AG04450 (cell line): ENCODE measurements around the gene ISCU. TPM values are rescaled to one million over a fixed set of nuclear protein-coding genes. Genes with fewer than 3 reads are reported as not detected.

ENCODE experiments used
- CTCF ChIA-PET: fragments of 300-600, 350-600 bp; formaldehyde crosslinking; extraction: SDS; loops from one replicate; lab custom pipeline; 2022; ENCODE audit warnings: antibody characterized with exemption, inconsistent platforms; lab: Charles Lee
- POLR2A ChIA-PET: fragments of 350-600 bp; formaldehyde crosslinking; extraction: SDS; loops from one replicate; lab custom pipeline; 2021; ENCODE audit warnings: antibody characterized with exemption, inconsistent platforms; lab: Yijun Ruan, JAX
- DNase-seq: peaks from one replicate; pipeline ENCODE4 v3.0.0-alpha.2; 2011; ENCODE audit warnings: low read depth, low spot score
- H3K27ac ChIP-seq: one replicate; pipeline ENCODE4 v1.5.1; 2012; ENCODE audit warnings: low read depth, low read length, control low read depth
- H3K27me3 ChIP-seq: one replicate; pipeline ENCODE4 v1.6.0; 2012; ENCODE audit warnings: low read length; ENCODE audit not compliant: control insufficient read depth, insufficient read depth
- H3K4me3 ChIP-seq: 2 replicates; pipeline ENCODE4 v1.5.1; 2011; ENCODE audit warnings: mild to moderate bottlenecking, low read depth, low read length, control low read depth
- H3K9me3 ChIP-seq: 2 replicates; pipeline ENCODE4 v1.5.1; 2012; ENCODE audit warnings: low read length; ENCODE audit not compliant: control insufficient read depth, insufficient read depth
- CTCF ChIP-seq: IDR thresholded peaks from 2 replicates; pipeline ENCODE4 v1.5.1; 2011; ENCODE audit warnings: low read depth, low read length, control low read depth, inconsistent platforms
- polyA minus RNA-seq: library from RNA; depleted of rRNA, polyadenylated mRNA; stranded (reverse); fragments of >200 nt; gene quantifications from 2 replicates; pipeline ENCODE4 v1.2.3, GENCODE V29; 2011; rRNA and poly(A)+ RNA removed
- polyA plus RNA-seq: library from polyadenylated mRNA; depleted of rRNA; stranded (reverse); fragments of >200 nt; gene quantifications from 2 replicates; pipeline ENCODE4 v1.2.3, GENCODE V29; 2011; rRNA removed

The ISCU gene
- polyA plus RNA-seq (164 and 184 TPM in 2 replicates), polyA minus RNA-seq (61.7 and 84.1 TPM in 2 replicates)

GRCh38 chr12:108562348-108563135 is at the start of gene ISCU:
ISCU (plus strand) TSS chr12:108562596; CDS start chr12:108562623, 27 bp downstream.
- H3K27me3 ChIP-seq = no peaks in the 10 kb centered on the region
- TF ChIP-seq CTCF = no peak
- ChIA-PET CTCF (interaction anchor here (0.6 to 15.8 kb wide), 7 partner anchors 8 to 532 kb away, joined by 3 to 508 read pairs (median 3); no protein-coding TSS in a partner anchor), POLR2A (interaction anchor here (0.6 to 1.6 kb wide), 5 partner anchors 21 to 536 kb away, joined by 3 to 5 read pairs (median 3); no protein-coding TSS in a partner anchor)
- peak within 1 kb of the TSS; percentile 87 for H3K27ac ChIP-seq
- DNase-seq = peak; percentile 94
- peak within 1 kb of the TSS; percentile 100 for H3K4me3 ChIP-seq
- H3K9me3 ChIP-seq = no peaks in the 10 kb centered on the region; the same call in 1 of the 2 replicates

GRCh38 chr12:108514468-108514972 is 47.9 kb upstream of the ISCU start:
- ChIA-PET CTCF (no interaction called here), POLR2A (no interaction called here)
- no peak for DNase-seq
- TF ChIP-seq CTCF = no peak
- H3K4me3 ChIP-seq = peak overlapping the region; percentile 49
- H3K27me3 ChIP-seq = no peaks in the 10 kb centered on the region
- peaks cover 2% of the 10 kb centered on the region; the same call in 1 of the 2 replicates for H3K9me3 ChIP-seq
- H3K27ac ChIP-seq = no peak overlapping the region

- CTCF ChIA-PET = no interaction called here
- DNase-seq = peak; percentile 92
- Histone ChIP-seq H3K27ac (peak within 1 kb of the TSS; percentile 52), H3K4me3 (peak within 1 kb of the TSS; percentile 85), H3K27me3 (no peaks in the 10 kb centered on the region), H3K9me3 (peaks cover 2% of the 10 kb centered on the region; the same call in 1 of the 2 replicates)
- TF ChIP-seq CTCF = no peak
- POLR2A ChIA-PET = no interaction called here
Observed at GRCh38 chr12:108514973-108515814, 47.2 kb upstream of the ISCU start, which contains the start of gene FICD. FICD (plus strand) TSS chr12:108515277; CDS start chr12:108516973, 1,696 bp downstream.

GRCh38 chr12:108515916-108516315 is 46.5 kb upstream of the ISCU start:
- Histone ChIP-seq H3K27ac (no peak overlapping the region), H3K9me3 (peaks cover 2% of the 10 kb centered on the region; the same call in 1 of the 2 replicates), H3K27me3 (no peaks in the 10 kb centered on the region), H3K4me3 (peak overlapping the region; percentile 85)
- no peak for TF ChIP-seq CTCF
- ChIA-PET POLR2A (no interaction called here), CTCF (no interaction called here)
- DNase-seq = no peak
